Mesenchymal stem cell (in vitro differentiated cells and primary cell): Measurements from ENCODE around the gene DRAXIN.
A peak's percentile ranks its signal among the peaks of the same experiment; 100 is the strongest.

Source experiments
- DNase-seq: peaks from one replicate; pipeline ENCODE4 v3.0.0-alpha.2; 2013
- H2AFZ ChIP-seq: one replicate; pipeline ENCODE4 v1.6.1; 2013; ENCODE audit warnings: low read depth, mild to moderate bottlenecking, control low read depth, inconsistent platforms, low read length, moderate library complexity
- H2AK5ac ChIP-seq: 2 replicates; pipeline ENCODE4 v1.6.1; 2013; ENCODE audit warnings: low read length, moderate library complexity, mild to moderate bottlenecking, inconsistent platforms; ENCODE audit not compliant: severe bottlenecking
- H2BK120ac ChIP-seq: one replicate; pipeline ENCODE4 v1.6.1; 2013; ENCODE audit warnings: low read depth, mild to moderate bottlenecking, inconsistent platforms, low read length, moderate library complexity
- H2BK12ac ChIP-seq, 2 experiments: one replicate each; pipeline ENCODE4 v1.6.1; 2013; ENCODE audit warnings: inconsistent platforms in 2 of 2, low read length in 2 of 2, mild to moderate bottlenecking in 2 of 2, moderate library complexity in 2 of 2, control low read depth in 1 of 2
- H2BK15ac ChIP-seq: one replicate; pipeline ENCODE4 v1.6.1; 2013; ENCODE audit warnings: mild to moderate bottlenecking, low read depth, inconsistent platforms; ENCODE audit not compliant: poor library complexity, severe bottlenecking
- H2BK5ac ChIP-seq: 2 replicates; pipeline ENCODE4 v1.6.1; 2013; ENCODE audit warnings: low read depth, mild to moderate bottlenecking, low read length, control low read depth, inconsistent platforms; ENCODE audit not compliant: poor library complexity, severe bottlenecking
- H3K14ac ChIP-seq, 2 experiments: one replicate each; pipeline ENCODE4 v1.6.1; 2013; ENCODE audit warnings: inconsistent platforms in 2 of 2, low read length in 2 of 2, control low read depth in 1 of 2, mild to moderate bottlenecking in 1 of 2, moderate library complexity in 1 of 2
- H3K18ac ChIP-seq, 2 experiments: one replicate each; pipeline ENCODE4 v1.6.1; 2013; ENCODE audit warnings: inconsistent platforms in 2 of 2, low read length in 2 of 2, control low read depth in 1 of 2, low read depth in 1 of 2, mild to moderate bottlenecking in 1 of 2
- H3K23ac ChIP-seq, 2 experiments: one replicate each; pipeline ENCODE4 v1.6.1; 2013; ENCODE audit warnings: inconsistent platforms in 2 of 2, low read length in 2 of 2, mild to moderate bottlenecking in 2 of 2, moderate library complexity in 2 of 2, control low read depth in 1 of 2
- H3K27ac ChIP-seq: 2 replicates; pipeline ENCODE4 v1.5.1; 2013; ENCODE audit warnings: mild to moderate bottlenecking, moderate library complexity, low read length, control low read depth, inconsistent platforms; ENCODE audit not compliant: poor library complexity, severe bottlenecking
- H3K27me3 ChIP-seq, 2 experiments: 2 replicates each; pipeline versions ENCODE4 v1.6.1 to v1.7.0; 2013; ENCODE audit warnings: low read length in 2 of 2, mild to moderate bottlenecking in 2 of 2, moderate library complexity in 2 of 2, control low read depth in 1 of 2, inconsistent platforms in 1 of 2; ENCODE audit not compliant: control insufficient read depth in 1 of 2, insufficient read depth in 1 of 2
- H3K36me3 ChIP-seq, 2 experiments: 2 replicates each; pipeline versions ENCODE4 v1.6.1 to v1.7.0; 2013; ENCODE audit warnings: low read length in 2 of 2, control low read depth in 1 of 2, inconsistent platforms in 1 of 2, low read depth in 1 of 2, mild to moderate bottlenecking in 1 of 2; ENCODE audit not compliant: insufficient read depth in 2 of 2, control insufficient read depth in 1 of 2
- H3K4ac ChIP-seq, 2 experiments: one replicate each; pipeline ENCODE4 v1.6.1; 2013; ENCODE audit warnings: inconsistent platforms in 2 of 2, low read length in 2 of 2, mild to moderate bottlenecking in 2 of 2, moderate library complexity in 2 of 2, control low read depth in 1 of 2, low read depth in 1 of 2
- H3K4me1 ChIP-seq: 2 replicates; pipeline ENCODE4 v1.6.1; 2013; ENCODE audit warnings: low read depth, low read length, control low read depth; ENCODE audit not compliant: control insufficient read depth, insufficient read depth
- H3K4me2 ChIP-seq: 2 replicates; pipeline ENCODE4 v1.6.1; 2013; ENCODE audit warnings: low read length, mild to moderate bottlenecking, inconsistent platforms; ENCODE audit not compliant: poor library complexity, severe bottlenecking
- H3K4me3 ChIP-seq, 2 experiments: 2 replicates each; pipeline versions ENCODE4 v1.5.1 to v1.7.0; 2013; ENCODE audit warnings: low read length in 2 of 2, mild to moderate bottlenecking in 2 of 2, control low read depth in 1 of 2, low read depth in 1 of 2; ENCODE audit not compliant: insufficient read depth in 1 of 2
- H3K79me1 ChIP-seq: replicated peaks from 2 replicates; pipeline ENCODE4 v1.6.1; 2013; ENCODE audit warnings: mild to moderate bottlenecking, control low read depth, low read length, inconsistent platforms; ENCODE audit not compliant: poor library complexity, severe bottlenecking
- H3K9ac ChIP-seq: 2 replicates; pipeline ENCODE4 v1.7.0; 2013; ENCODE audit warnings: mild to moderate bottlenecking, low read length, moderate library complexity
- H3K9me3 ChIP-seq: 2 replicates; pipeline ENCODE4 v1.7.0; 2013; ENCODE audit warnings: mild to moderate bottlenecking, low read length; ENCODE audit not compliant: control insufficient read depth
- H4K8ac ChIP-seq: one replicate; pipeline ENCODE4 v1.6.1; 2013; ENCODE audit warnings: inconsistent platforms, mild to moderate bottlenecking, low read length, moderate library complexity
- H4K91ac ChIP-seq: one replicate; pipeline ENCODE4 v1.6.1; 2013; ENCODE audit warnings: mild to moderate bottlenecking, low read length, inconsistent platforms
- WGBS: methylation state at CpG from one replicate; pipeline ENCODE4 v1.1.7; 2013; ENCODE audit warnings: mixed read lengths; 5-methylcytosine and 5-hydroxymethylcytosine counted together

DRAXIN gene

GRCh38 chr1:11761285-11761684 is 69.8 kb downstream of the DRAXIN start:
- H2AK5ac ChIP-seq = no peak overlapping the region
- no peak overlapping the region for H2BK5ac ChIP-seq
- H3K4me3 ChIP-seq = no peak overlapping the region
- no peak overlapping the region for H3K18ac ChIP-seq
- 91% methylated on average over 6 of the region's 6 CpGs for WGBS
- no peak overlapping the region for H3K14ac ChIP-seq
- no peak overlapping the region for H4K91ac ChIP-seq
- peaks cover 25 to 40% of the 10 kb centered on the region in 2 experiments for H3K27me3 ChIP-seq
- H3K36me3 ChIP-seq = peaks cover 0 to 2% of the 10 kb centered on the region in 2 experiments
- H3K9ac ChIP-seq = no peak overlapping the region
- H2AFZ ChIP-seq = no peak overlapping the region
- no peak overlapping the region for H4K8ac ChIP-seq
- DNase-seq = no peak
- peaks cover 4% of the 10 kb centered on the region for H3K9me3 ChIP-seq
- no peak overlapping the region for H3K4ac ChIP-seq
- H3K4me1 ChIP-seq = peaks cover 5% of the 10 kb centered on the region
- H3K23ac ChIP-seq = no peak overlapping the region
- no peak overlapping the region for H3K4me2 ChIP-seq
- no peak overlapping the region for H3K27ac ChIP-seq
- H2BK15ac ChIP-seq = peak overlapping the region; percentile 12
- no peak overlapping the region for H2BK12ac ChIP-seq
- no peak overlapping the region for H2BK120ac ChIP-seq
- H3K79me1 ChIP-seq = no peaks in the 10 kb centered on the region

GRCh38 chr1:11761988-11762406 is 70.5 kb downstream of the DRAXIN start, which contains the start of gene C1orf167:
Gene C1orf167, plus strand, starts transcription at chr1:11762193. Its CDS starts 2,208 bp downstream, at chr1:11764401.
- DNase-seq = no peak
- H3K9me3 ChIP-seq = peaks cover 4% of the 10 kb centered on the region
- no peak within 1 kb of the TSS for H4K91ac ChIP-seq
- H3K18ac ChIP-seq = no peak within 1 kb of the TSS
- no peak within 1 kb of the TSS for H2AFZ ChIP-seq
- H2BK12ac ChIP-seq = no peak within 1 kb of the TSS
- no peaks in the 10 kb centered on the region for H3K79me1 ChIP-seq
- peaks cover 31 to 42% of the 10 kb centered on the region in 2 experiments for H3K27me3 ChIP-seq
- no peak within 1 kb of the TSS for H3K4me2 ChIP-seq
- H4K8ac ChIP-seq = no peak within 1 kb of the TSS
- peak within 1 kb of the TSS in 1 of 2 experiments; percentile 4 for H3K14ac ChIP-seq
- peak within 1 kb of the TSS in 1 of 2 experiments; percentile 41 for H3K23ac ChIP-seq
- peaks cover 0 to 2% of the 10 kb centered on the region in 2 experiments for H3K36me3 ChIP-seq
- H2BK15ac ChIP-seq = peak within 1 kb of the TSS; percentile 16
- H3K4me3 ChIP-seq = no peak within 1 kb of the TSS
- H3K9ac ChIP-seq = no peak within 1 kb of the TSS
- WGBS = 7% methylated on average over 28 of the region's 29 CpGs
- no peak within 1 kb of the TSS for H2AK5ac ChIP-seq
- no peak within 1 kb of the TSS for H3K4ac ChIP-seq
- H3K27ac ChIP-seq = no peak within 1 kb of the TSS
- no peak within 1 kb of the TSS for H2BK120ac ChIP-seq
- H2BK5ac ChIP-seq = no peak within 1 kb of the TSS
- peaks cover 5% of the 10 kb centered on the region for H3K4me1 ChIP-seq

DNA sequence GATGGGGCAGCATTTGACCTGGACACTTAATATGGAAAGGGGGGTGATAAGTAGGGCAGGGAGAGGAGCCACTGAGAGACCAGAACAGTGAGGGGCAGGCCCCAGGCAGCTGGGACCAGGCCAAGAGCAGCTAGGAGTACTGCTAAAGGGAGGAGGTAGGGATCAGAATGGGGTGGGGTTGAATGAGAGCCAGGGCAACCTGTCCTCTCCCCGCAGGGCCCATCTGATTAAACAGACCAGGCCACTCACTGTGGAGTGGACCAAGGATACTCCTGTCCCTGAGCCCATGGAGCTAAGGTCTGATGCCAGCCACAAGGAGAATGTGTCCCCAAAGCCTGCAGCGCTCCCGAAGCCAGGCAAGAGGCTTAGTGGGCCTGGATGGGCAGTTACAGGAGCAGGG is 72.6 kb downstream of the DRAXIN start:
- peaks cover 0 to 2% of the 10 kb centered on the region in 2 experiments for H3K36me3 ChIP-seq
- no peak overlapping the region for H3K18ac ChIP-seq
- H3K4me3 ChIP-seq = no peak overlapping the region
- H3K23ac ChIP-seq = peak overlapping the region in 1 of 2 experiments; percentile 19
- H3K14ac ChIP-seq = no peak overlapping the region
- no peak overlapping the region for H2BK120ac ChIP-seq
- H3K9me3 ChIP-seq = no peaks in the 10 kb centered on the region
- DNase-seq = no peak
- H3K79me1 ChIP-seq = no peaks in the 10 kb centered on the region
- H2BK12ac ChIP-seq = no peak overlapping the region
- H3K27me3 ChIP-seq = peaks cover 39 to 57% of the 10 kb centered on the region in 2 experiments
- no peak overlapping the region for H3K27ac ChIP-seq
- peaks cover 5% of the 10 kb centered on the region for H3K4me1 ChIP-seq
- no peak overlapping the region for H4K8ac ChIP-seq
- H4K91ac ChIP-seq = no peak overlapping the region
- H3K9ac ChIP-seq = no peak overlapping the region
- H2AFZ ChIP-seq = no peak overlapping the region
- H2BK5ac ChIP-seq = no peak overlapping the region
- WGBS = 89% methylated on average over 3 of the region's 3 CpGs
- no peak overlapping the region for H3K4me2 ChIP-seq
- no peak overlapping the region for H2AK5ac ChIP-seq
- no peak overlapping the region for H2BK15ac ChIP-seq
- H3K4ac ChIP-seq = no peak overlapping the region

GRCh38 chr1:11764519-11764918 is 73.0 kb downstream of the DRAXIN start:
- no peaks in the 10 kb centered on the region for H3K79me1 ChIP-seq
- no peak overlapping the region for H3K4me3 ChIP-seq
- WGBS = 77% methylated on average over 7 of the region's 7 CpGs
- H3K23ac ChIP-seq = no peak overlapping the region
- no peak overlapping the region for H2BK12ac ChIP-seq
- H3K9ac ChIP-seq = no peak overlapping the region
- H3K4me1 ChIP-seq = peaks cover 5% of the 10 kb centered on the region
- no peak overlapping the region for H2AK5ac ChIP-seq
- H2BK120ac ChIP-seq = no peak overlapping the region
- H3K4ac ChIP-seq = no peak overlapping the region
- H3K18ac ChIP-seq = no peak overlapping the region
- peaks cover 39 to 57% of the 10 kb centered on the region in 2 experiments for H3K27me3 ChIP-seq
- H4K8ac ChIP-seq = no peak overlapping the region
- no peaks in the 10 kb centered on the region for H3K9me3 ChIP-seq
- H4K91ac ChIP-seq = no peak overlapping the region
- H2AFZ ChIP-seq = no peak overlapping the region
- peaks cover 0 to 2% of the 10 kb centered on the region in 2 experiments for H3K36me3 ChIP-seq
- no peak overlapping the region for H3K14ac ChIP-seq
- no peak overlapping the region for H3K4me2 ChIP-seq
- DNase-seq = no peak
- no peak overlapping the region for H2BK15ac ChIP-seq
- no peak overlapping the region for H3K27ac ChIP-seq
- no peak overlapping the region for H2BK5ac ChIP-seq
